ENCODE results near the gene FXYD4.
"Not testable (repeated sequence)": the region's sequence is repeated elsewhere in the genome, so short reads cannot be mapped to it uniquely, and the experiment has no call there.

GRCh38 chr10:43421944-43422343 lies 50.5 kb downstream of the FXYD4 start:
- not testable (repeated sequence) for TF ChIP-seq POLR2A (IDR thresholded peaks at IDR 0.05); POLR2AphosphoS5 (IDR thresholded peaks at IDR 0.05); CTCF (IDR thresholded peaks at IDR 0.05); EP300 (IDR thresholded peaks at IDR 0.05; ENCODE audit: low read depth)

Measured in transverse colon (tissue), 4 donors.